B cell (primary cell): ENCODE data around the gene GATA1. TPM values are rescaled to one million over a fixed set of nuclear protein-coding genes. Genes with fewer than 3 reads are reported as not detected.

ENCODE experiments used
- polyA plus RNA-seq: library from polyadenylated mRNA; depleted of rRNA; stranded (reverse); fragments of >200 nt; gene quantifications from 2 replicates; pipeline ENCODE4 v1.2.3, GENCODE V29; 2012
- small RNA-seq: library from RNA; depleted of rRNA; stranded (forward); fragments of <200 nt; gene quantifications from one replicate; pipeline ENCODE3, GENCODE V24; 2012; ENCODE audit warnings: low replicate concordance, low read depth; ENCODE audit not compliant: insufficient read length
- total RNA-seq, 2 donors: library from RNA; stranded (reverse); fragments of 120-200 nt in 1 of 2; gene quantifications; 1 replicate in 1 of 2; 2 replicates in 1 of 2; pipeline versions ENCODE4 v1.2.3 to v1.2.4, GENCODE V29; 2013 to 2022

The GATA1 gene
- total and polyA plus RNA-seq, 2 donors (not counting 1 experiment from before 2014, with no cell fraction given): not detected

Small RNA genes lying within 50 kb of the gene (small RNA-seq; reads per million reads assigned to genes)
- gene RNU6-29P: not detected

Other genes starting within 250 kb of the GATA1 start
- gene TBC1D25, start 246.9 kb upstream of the GATA1 start, total RNA-seq: 24.6 and 25.2 TPM in 2 replicates
- 31.5 and 51.6 TPM in 2 replicates for gene TBC1D25, start 246.9 kb upstream of the GATA1 start, polyA plus RNA-seq
- 190 and 200 TPM in 2 replicates for gene RBM3, start 212.1 kb upstream of the GATA1 start, total RNA-seq
- 291 and 682 TPM in 2 replicates for gene RBM3, start 212.1 kb upstream of the GATA1 start, polyA plus RNA-seq
- gene WDR13, start 189.1 kb upstream of the GATA1 start, total RNA-seq: 85.1 and 94.6 TPM in 2 replicates
- 257 and 273 TPM in 2 replicates for gene WDR13, start 189.1 kb upstream of the GATA1 start, polyA plus RNA-seq
- gene WAS, start 102.8 kb upstream of the GATA1 start, total RNA-seq: 98.0 and 102 TPM in 2 replicates
- 88.7 and 93.8 TPM in 2 replicates for gene WAS, start 102.8 kb upstream of the GATA1 start, polyA plus RNA-seq
- 8.9 and 9.5 TPM in 2 replicates for gene SUV39H1, start 89.9 kb upstream of the GATA1 start, total RNA-seq
- gene SUV39H1, start 89.9 kb upstream of the GATA1 start, polyA plus RNA-seq: 5.2 and 6.7 TPM in 2 replicates
- gene GLOD5, start 24.8 kb upstream of the GATA1 start, total RNA-seq: not detected in 2 replicates
- not detected in 2 replicates for gene GLOD5, start 24.8 kb upstream of the GATA1 start, polyA plus RNA-seq
- gene HDAC6, start 15.5 kb downstream of the GATA1 start, total RNA-seq: 168 and 170 TPM in 2 replicates
- gene HDAC6, start 15.5 kb downstream of the GATA1 start, polyA plus RNA-seq: 125 and 137 TPM in 2 replicates
- not detected in 2 replicates for gene ERAS, start 39.9 kb downstream of the GATA1 start, total RNA-seq
- gene ERAS, start 39.9 kb downstream of the GATA1 start, polyA plus RNA-seq: 0.09 and 0.19 TPM in 2 replicates
- gene PCSK1N, start 49.0 kb downstream of the GATA1 start, total RNA-seq: not detected in 2 replicates
- gene PCSK1N, start 49.0 kb downstream of the GATA1 start, polyA plus RNA-seq: 0.09 TPM in 1 of 2 replicates, not detected in the other
- gene TIMM17B, start 111.2 kb downstream of the GATA1 start, total RNA-seq: 50.0 and 54.3 TPM in 2 replicates
- 52.3 and 63.9 TPM in 2 replicates for gene TIMM17B, start 111.2 kb downstream of the GATA1 start, polyA plus RNA-seq
- 89.5 and 89.9 TPM in 2 replicates for gene PQBP1, start 111.3 kb downstream of the GATA1 start, total RNA-seq
- gene PQBP1, start 111.3 kb downstream of the GATA1 start, polyA plus RNA-seq: 128 and 138 TPM in 2 replicates
- 19.1 and 24.1 TPM in 2 replicates for gene SLC35A2, start 125.1 kb downstream of the GATA1 start, total RNA-seq
- gene SLC35A2, start 125.1 kb downstream of the GATA1 start, polyA plus RNA-seq: 22.0 and 35.2 TPM in 2 replicates
- gene PIM2, start 132.4 kb downstream of the GATA1 start, total RNA-seq: 315 and 323 TPM in 2 replicates
- gene PIM2, start 132.4 kb downstream of the GATA1 start, polyA plus RNA-seq: 249 and 276 TPM in 2 replicates
- 101 and 105 TPM in 2 replicates for gene OTUD5, start 171.0 kb downstream of the GATA1 start, total RNA-seq
- gene OTUD5, start 171.0 kb downstream of the GATA1 start, polyA plus RNA-seq: 116 and 130 TPM in 2 replicates
- 1.5 and 2.3 TPM in 2 replicates for gene KCND1, start 185.3 kb downstream of the GATA1 start, total RNA-seq
- 2.2 and 4.3 TPM in 2 replicates for gene KCND1, start 185.3 kb downstream of the GATA1 start, polyA plus RNA-seq
- 143 and 150 TPM in 2 replicates for gene GRIPAP1, start 215.7 kb downstream of the GATA1 start, total RNA-seq
- 70.7 and 127 TPM in 2 replicates for gene GRIPAP1, start 215.7 kb downstream of the GATA1 start, polyA plus RNA-seq